Measurements from ENCODE around the gene PARD3B.
"Not testable (repeated sequence)": the region's sequence is repeated elsewhere in the genome, so short reads cannot be mapped to it uniquely, and the experiment has no call there.

PARD3B gene

GRCh38 chr2:204529795-204530463 lies 15.3 kb upstream of the PARD3B start:
- H3K4me3 ChIP-seq (ENCODE audit: low read length), result no peak overlapping the region
- TF ChIP-seq ZNF274 (IDR thresholded peaks at IDR 0.05; ENCODE audit: low read depth, low read length), result no peak

GRCh38 chr2:204530464-204530805 lies 14.8 kb upstream of the PARD3B start:
- no peak for TF ChIP-seq ZNF274 (IDR thresholded peaks at IDR 0.05; ENCODE audit: low read depth, low read length)
- no peak overlapping the region for H3K4me3 ChIP-seq (ENCODE audit: low read length)

- TF ChIP-seq ZNF274 (IDR thresholded peaks at IDR 0.05; ENCODE audit: low read depth, low read length), result no peak
- no peak overlapping the region for H3K4me3 ChIP-seq (ENCODE audit: low read length)
Measured at GRCh38 chr2:204533629-204534370, 11.5 kb upstream of the PARD3B start.

- no peak overlapping the region for H3K4me3 ChIP-seq (ENCODE audit: low read length)
- no peak for TF ChIP-seq ZNF274 (IDR thresholded peaks at IDR 0.05; ENCODE audit: low read depth, low read length)
Measured at GRCh38 chr2:204535356-204535755, 9.9 kb upstream of the PARD3B start.

- no peak overlapping the region for H3K4me3 ChIP-seq (ENCODE audit: low read length)
- TF ChIP-seq ZNF274 (IDR thresholded peaks at IDR 0.05; ENCODE audit: low read depth, low read length), result no peak
Measured at GRCh38 chr2:204535764-204536163, 9.5 kb upstream of the PARD3B start.

- H3K4me3 ChIP-seq (ENCODE audit: low read length), result no peak overlapping the region
- TF ChIP-seq ZNF274 (IDR thresholded peaks at IDR 0.05; ENCODE audit: low read depth, low read length), result no peak
Measured at GRCh38 chr2:204538182-204539018, 6.9 kb upstream of the PARD3B start.

- H3K4me3 ChIP-seq (ENCODE audit: low read length), result no peak overlapping the region
- no peak for TF ChIP-seq ZNF274 (IDR thresholded peaks at IDR 0.05; ENCODE audit: low read depth, low read length)
Measured at GRCh38 chr2:204539019-204539385, 6.3 kb upstream of the PARD3B start.

- H3K4me3 ChIP-seq (ENCODE audit: low read length), result no peak overlapping the region
- no peak for TF ChIP-seq ZNF274 (IDR thresholded peaks at IDR 0.05; ENCODE audit: low read depth, low read length)
Measured at GRCh38 chr2:204541637-204542036, 3.6 kb upstream of the PARD3B start.

- no peak for TF ChIP-seq ZNF274 (IDR thresholded peaks at IDR 0.05; ENCODE audit: low read depth, low read length)
- H3K4me3 ChIP-seq (ENCODE audit: low read length), result no peak overlapping the region
Measured at GRCh38 chr2:204542982-204543608, 2.2 kb upstream of the PARD3B start.

GRCh38 chr2:204545861-204546735 lies 823 bp downstream of the PARD3B start:
- TF ChIP-seq ZNF274 (IDR thresholded peaks at IDR 0.05; ENCODE audit: low read depth, low read length), result no peak
- peak overlapping the region; percentile 52 for H3K4me3 ChIP-seq (ENCODE audit: low read length)

GRCh38 chr2:204550751-204551511 lies 5.7 kb downstream of the PARD3B start:
- TF ChIP-seq ZNF274 (IDR thresholded peaks at IDR 0.05; ENCODE audit: low read depth, low read length), result no peak
- H3K4me3 ChIP-seq (ENCODE audit: low read length), result no peak overlapping the region

- no peak for TF ChIP-seq ZNF274 (IDR thresholded peaks at IDR 0.05; ENCODE audit: low read depth, low read length)
Measured at GRCh38 chr2:204551512-204551863, 6.2 kb downstream of the PARD3B start.

GRCh38 chr2:204557604-204558003 lies 12.3 kb downstream of the PARD3B start:
- no peak overlapping the region for H3K4me3 ChIP-seq (ENCODE audit: low read length)
- no peak for TF ChIP-seq ZNF274 (IDR thresholded peaks at IDR 0.05; ENCODE audit: low read depth, low read length)

More at GRCh38 chr2:204551512-204551863, 6.2 kb downstream of the PARD3B start:
- H3K4me3 ChIP-seq (ENCODE audit: low read length), result no peak overlapping the region

GRCh38 chr2:204559358-204559757 lies 14.1 kb downstream of the PARD3B start:
- not testable (repeated sequence) for H3K4me3 ChIP-seq (ENCODE audit: low read length)
